BLaER1 treated with 17β-estradiol and CSF1 and Interleukin-3, amounts not matched to agents 10 nM and 100 nM (cell line): ENCODE measurements around the gene PTPN20.
A peak's percentile ranks its signal among the peaks of the same experiment; 100 is the strongest.

Source experiments
- H3K27ac ChIP-seq, 11 experiments: shearing (Covaris generic); formaldehyde crosslinking; 2 replicates each; pipeline ENCODE4 v1.8.1; 2022
- H3K27me3 ChIP-seq, 11 experiments: shearing (Covaris generic); formaldehyde crosslinking; 2 replicates each; pipeline ENCODE4 v1.8.1; 2022
- H3K36me3 ChIP-seq, 11 experiments: shearing (Covaris generic); formaldehyde crosslinking; 2 replicates each; pipeline ENCODE4 v1.8.1; 2022
- H3K4me1 ChIP-seq, 10 experiments: shearing (Covaris generic); formaldehyde crosslinking; 2 replicates each; pipeline ENCODE4 v1.8.1; 2022
- H3K4me2 ChIP-seq, 11 experiments: shearing (Covaris generic); formaldehyde crosslinking; 2 replicates each; pipeline ENCODE4 v1.8.1; 2022
- H3K4me3 ChIP-seq, 10 experiments: shearing (Covaris generic); formaldehyde crosslinking; 2 replicates each; pipeline ENCODE4 v1.8.1; 2022
- H3K9ac ChIP-seq, 11 experiments: shearing (Covaris generic); formaldehyde crosslinking; 2 replicates each; pipeline ENCODE4 v1.8.1; 2022
- H3K9me3 ChIP-seq, 11 experiments: shearing (Covaris generic); formaldehyde crosslinking; replicated peaks in 1 of 11; 2 replicates each; pipeline ENCODE4 v1.8.1; 2022
- H4K20me1 ChIP-seq, 11 experiments: shearing (Covaris generic); formaldehyde crosslinking; 2 replicates each; pipeline ENCODE4 v1.8.1; 2022
- Cebpa-rat ChIP-seq, 11 experiments: shearing (Covaris generic); IDR thresholded peaks; 2 replicates each; pipeline ENCODE4 v1.8.1; 2022

Gene PTPN20

DNA sequence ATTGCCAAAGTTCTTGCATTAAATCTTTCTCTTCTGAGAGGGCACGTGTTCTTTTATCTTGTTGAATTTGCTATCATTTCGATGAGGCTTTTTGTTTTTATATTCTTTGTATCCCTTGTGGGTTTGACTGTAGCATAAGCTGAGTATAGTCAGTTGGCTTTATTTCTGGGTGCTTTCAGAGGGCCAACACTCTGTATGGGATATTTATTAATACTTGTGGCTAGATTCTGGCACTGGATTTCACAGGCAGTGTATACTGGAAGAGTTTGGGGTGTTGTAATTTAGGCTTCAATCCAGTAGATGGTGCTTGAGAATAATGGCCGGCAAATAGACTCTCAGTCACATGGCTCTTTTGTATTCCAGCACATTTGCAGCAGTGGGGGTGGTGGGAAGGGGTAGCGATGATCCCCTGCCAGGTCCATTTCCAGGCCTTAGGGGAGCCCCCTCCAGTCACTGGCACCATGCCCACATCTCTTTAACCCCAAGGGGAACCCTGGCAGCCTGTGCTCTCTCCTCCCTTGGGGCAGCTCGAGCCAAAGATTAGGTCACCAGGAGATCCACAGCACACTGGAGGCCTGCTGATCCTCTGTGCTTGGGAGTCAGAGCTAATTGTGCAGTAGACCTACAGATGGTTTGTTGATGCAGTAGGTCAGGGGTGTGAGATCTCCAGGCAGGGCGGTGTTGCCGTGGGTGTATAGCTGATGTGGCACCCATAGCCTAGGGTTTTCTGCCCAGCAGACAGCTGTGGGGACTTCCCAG, 81.8 kb downstream of the PTPN20 start:
- no peak for TF ChIP-seq Cebpa-rat (IDR thresholded peaks at IDR 0.05)
- Histone ChIP-seq H4K20me1 (no peaks in the 10 kb centered on the region), H3K27ac (0 out of 22 replicates have a peak overlapping the region, but pooled peaks of 1 of the 11 experiments have one; percentile 9), H3K36me3 (no peaks in the 10 kb centered on the region), H3K4me2 (peak overlapping the region in 6 of 11 experiments; percentile 3 to 62 (median 25); a peak in 5 of 22 replicates), H3K9ac (peak overlapping the region in 2 of 11 experiments; percentile 22 to 44; a peak in 1 of 22 replicates), H3K27me3 (no peaks in the 10 kb centered on the region), H3K9me3 (peaks cover 6 to 13% (median 7%) of the 10 kb centered on the region in 11 experiments; a peak in 15 of 22 replicates), H3K4me1 (peaks cover 0 to 6% (median 0%) of the 10 kb centered on the region in 10 experiments; a peak in 2 of 20 replicates), H3K4me3 (no peak overlapping the region)

GRCh38 chr10:46995234-46995633, 84.0 kb downstream of the PTPN20 start:
- Histone ChIP-seq H3K36me3 (no peaks in the 10 kb centered on the region), H3K4me1 (peaks cover 0 to 6% (median 0%) of the 10 kb centered on the region in 10 experiments; a peak in 2 of 20 replicates), H3K27me3 (no peaks in the 10 kb centered on the region), H3K9ac (no peak overlapping the region), H3K4me3 (no peak overlapping the region), H3K9me3 (peaks cover 6 to 13% (median 7%) of the 10 kb centered on the region in 11 experiments; a peak in 15 of 22 replicates), H3K4me2 (no peak overlapping the region), H4K20me1 (no peaks in the 10 kb centered on the region), H3K27ac (no peak overlapping the region)
- no peak for TF ChIP-seq Cebpa-rat (IDR thresholded peaks at IDR 0.05)

GRCh38 chr10:46998192-46998591, 87.0 kb downstream of the PTPN20 start:
- H3K4me2 ChIP-seq, result no peak overlapping the region
- no peaks in the 10 kb centered on the region for H4K20me1 ChIP-seq
- H3K27me3 ChIP-seq, result no peaks in the 10 kb centered on the region
- no peak overlapping the region for H3K9ac ChIP-seq
- peaks cover 0 to 3% (median 0%) of the 10 kb centered on the region in 10 experiments; a peak in 2 of 20 replicates for H3K4me1 ChIP-seq
- H3K27ac ChIP-seq, result no peak overlapping the region
- TF ChIP-seq Cebpa-rat (IDR thresholded peaks at IDR 0.05), result no peak
- peaks cover 6 to 13% (median 7%) of the 10 kb centered on the region in 11 experiments; a peak in 15 of 22 replicates for H3K9me3 ChIP-seq
- no peak overlapping the region for H3K4me3 ChIP-seq
- no peaks in the 10 kb centered on the region for H3K36me3 ChIP-seq

GRCh38 chr10:46998595-46998994, 87.4 kb downstream of the PTPN20 start:
- Histone ChIP-seq H3K36me3 (no peaks in the 10 kb centered on the region), H4K20me1 (no peaks in the 10 kb centered on the region), H3K9ac (no peak overlapping the region), H3K27me3 (no peaks in the 10 kb centered on the region), H3K4me3 (no peak overlapping the region), H3K4me2 (no peak overlapping the region), H3K4me1 (no peaks in the 10 kb centered on the region), H3K9me3 (peaks cover 6 to 13% (median 7%) of the 10 kb centered on the region in 11 experiments; a peak in 15 of 22 replicates), H3K27ac (no peak overlapping the region)
- TF ChIP-seq Cebpa-rat (IDR thresholded peaks at IDR 0.05), result no peak

DNA sequence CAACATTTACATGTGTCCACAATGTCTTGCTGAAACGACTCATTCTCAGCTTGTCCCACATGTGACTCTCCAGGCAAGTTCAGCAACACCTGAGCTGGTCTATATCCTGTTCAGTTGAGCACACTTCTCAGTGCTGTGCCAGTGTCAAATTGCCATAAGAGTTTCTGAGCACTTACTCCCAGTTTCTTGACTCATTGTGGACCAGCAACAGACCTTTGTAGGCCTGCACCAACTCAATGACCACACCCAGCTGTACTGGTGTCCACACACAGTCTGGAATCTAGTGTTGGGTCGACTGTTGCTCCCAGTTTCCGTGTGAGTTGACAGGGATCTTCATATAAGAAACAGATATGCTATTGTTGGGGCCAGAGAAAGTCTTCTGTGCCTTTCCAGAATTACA, 88.0 kb downstream of the PTPN20 start:
- Histone ChIP-seq H3K4me2 (no peak overlapping the region), H3K9ac (no peak overlapping the region), H3K27me3 (no peaks in the 10 kb centered on the region), H3K4me3 (no peak overlapping the region), H3K36me3 (no peaks in the 10 kb centered on the region), H3K9me3 (peaks cover 5 to 10% (median 7%) of the 10 kb centered on the region in 11 experiments; a peak in 15 of 22 replicates), H4K20me1 (no peaks in the 10 kb centered on the region), H3K4me1 (no peaks in the 10 kb centered on the region), H3K27ac (no peak overlapping the region)
- TF ChIP-seq Cebpa-rat (IDR thresholded peaks at IDR 0.05), result no peak

DNA sequence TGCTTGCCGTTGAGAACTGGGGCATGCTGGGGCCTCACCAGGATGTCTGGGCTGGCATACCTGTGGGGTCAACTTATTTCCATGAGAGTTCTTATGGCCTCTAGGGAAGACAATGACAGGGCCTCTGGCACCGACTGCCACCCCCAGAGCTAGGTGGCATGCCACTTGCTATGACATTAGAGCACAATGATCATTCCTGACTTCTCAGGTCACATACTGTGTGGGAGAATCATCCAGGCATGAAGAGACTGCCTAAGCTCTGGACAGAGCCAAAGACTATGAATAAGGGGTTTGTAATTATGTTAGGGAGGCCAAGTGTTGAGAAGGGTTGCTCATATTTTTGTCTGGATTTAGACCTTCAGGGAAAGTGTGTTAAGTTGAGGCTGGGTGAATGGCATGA, 97.5 kb downstream of the PTPN20 start:
- no peaks in the 10 kb centered on the region for H3K4me1 ChIP-seq
- no peak overlapping the region for H3K9ac ChIP-seq
- no peaks in the 10 kb centered on the region for H3K36me3 ChIP-seq
- no peak overlapping the region for H3K4me3 ChIP-seq
- H4K20me1 ChIP-seq, result no peaks in the 10 kb centered on the region
- no peak for TF ChIP-seq Cebpa-rat (IDR thresholded peaks at IDR 0.05)
- H3K27ac ChIP-seq, result no peak overlapping the region
- H3K9me3 ChIP-seq, result no peaks in the 10 kb centered on the region
- H3K4me2 ChIP-seq, result no peak overlapping the region
- no peaks in the 10 kb centered on the region for H3K27me3 ChIP-seq

DNA sequence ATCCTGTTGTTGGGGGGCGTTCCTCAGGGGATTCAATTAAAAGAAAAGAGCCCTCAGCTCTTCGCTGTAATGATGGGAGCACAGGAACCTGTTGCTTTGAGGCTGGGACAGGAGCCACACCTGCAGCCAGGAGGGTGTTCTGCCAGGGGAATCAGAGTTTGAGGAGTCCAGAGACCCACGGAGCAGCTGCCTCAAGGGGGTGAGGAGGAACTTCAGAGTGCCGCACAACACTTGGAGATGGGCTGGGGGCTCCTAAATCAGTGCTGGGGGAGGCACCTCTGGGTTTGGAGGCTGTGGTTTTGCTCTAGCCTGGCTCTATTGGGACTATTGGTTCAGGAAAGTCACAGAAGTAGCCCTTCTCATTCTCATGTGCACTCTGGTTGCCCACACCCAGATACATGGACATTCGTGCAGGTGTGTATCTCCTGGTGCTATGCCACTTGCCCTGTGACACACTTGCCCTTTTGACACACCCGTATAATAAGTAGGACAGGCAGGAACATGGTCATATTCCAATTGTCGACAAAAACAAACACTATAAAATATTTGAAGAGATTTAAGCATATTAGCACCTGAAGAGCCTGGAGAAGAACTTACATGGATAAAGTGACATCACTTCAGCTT, 98.1 kb downstream of the PTPN20 start:
- no peak for TF ChIP-seq Cebpa-rat (IDR thresholded peaks at IDR 0.05)
- H3K9me3 ChIP-seq, result no peaks in the 10 kb centered on the region
- H3K4me2 ChIP-seq, result no peak overlapping the region
- H3K4me3 ChIP-seq, result no peak overlapping the region
- H3K27ac ChIP-seq, result no peak overlapping the region
- H3K27me3 ChIP-seq, result no peaks in the 10 kb centered on the region
- no peaks in the 10 kb centered on the region for H4K20me1 ChIP-seq
- H3K4me1 ChIP-seq, result no peaks in the 10 kb centered on the region
- no peaks in the 10 kb centered on the region for H3K36me3 ChIP-seq
- H3K9ac ChIP-seq, result no peak overlapping the region

GRCh38 chr10:47010036-47010435, 98.8 kb downstream of the PTPN20 start:
- Histone ChIP-seq H4K20me1 (no peaks in the 10 kb centered on the region), H3K4me1 (no peaks in the 10 kb centered on the region), H3K9me3 (no peaks in the 10 kb centered on the region), H3K4me3 (no peak overlapping the region), H3K9ac (no peak overlapping the region), H3K4me2 (no peak overlapping the region), H3K27me3 (no peaks in the 10 kb centered on the region), H3K27ac (no peak overlapping the region), H3K36me3 (no peaks in the 10 kb centered on the region)
- TF ChIP-seq Cebpa-rat (IDR thresholded peaks at IDR 0.05), result no peak

GRCh38 chr10:47012214-47012613, 101.0 kb downstream of the PTPN20 start:
- Histone ChIP-seq H3K36me3 (no peaks in the 10 kb centered on the region), H3K4me1 (no peaks in the 10 kb centered on the region), H3K27ac (no peak overlapping the region), H4K20me1 (no peaks in the 10 kb centered on the region), H3K4me3 (no peak overlapping the region), H3K4me2 (no peak overlapping the region), H3K9me3 (no peaks in the 10 kb centered on the region), H3K9ac (no peak overlapping the region), H3K27me3 (no peaks in the 10 kb centered on the region)
- no peak for TF ChIP-seq Cebpa-rat (IDR thresholded peaks at IDR 0.05)
